ENCODE data around the gene UXS1. TPM values are rescaled to one million over a fixed set of nuclear protein-coding genes. Genes with fewer than 3 reads are reported as not detected.

UXS1 gene
- total and polyA plus RNA-seq, 2 donors from 2014 or later: 56.6 to 74.4 TPM

DNA sequence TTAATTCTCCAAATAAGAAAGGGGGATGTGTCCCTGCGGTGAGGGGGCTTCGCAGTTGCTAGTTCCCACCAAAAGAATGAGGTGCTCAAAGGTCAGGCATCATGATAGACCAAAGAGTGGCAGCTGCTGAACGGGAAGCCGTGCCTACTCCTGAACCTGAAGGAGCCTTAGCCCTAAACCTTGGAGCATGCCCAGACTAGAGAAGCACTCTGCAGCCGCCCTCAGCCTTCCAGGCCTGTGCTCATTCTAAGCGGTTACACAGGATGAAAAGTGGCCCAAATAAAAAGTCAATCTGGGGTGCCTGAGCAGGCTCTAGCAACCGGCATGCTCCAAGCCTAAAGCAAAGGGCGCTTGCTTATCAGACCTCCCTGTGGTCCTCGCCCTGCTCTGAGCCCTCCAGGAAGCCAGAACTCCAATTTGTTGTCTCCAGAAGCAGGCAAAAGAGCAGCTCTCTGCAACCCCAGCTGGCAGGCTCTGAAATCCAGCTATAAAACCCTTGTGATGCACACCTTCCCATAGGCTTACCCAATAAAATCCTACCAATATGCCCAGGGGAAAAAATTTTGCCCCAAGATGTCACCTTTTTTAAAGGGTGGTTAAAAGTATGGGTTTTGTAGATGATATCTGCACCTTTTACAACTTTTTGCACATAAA, 17.5 kb downstream of the UXS1 start:
- TF ChIP-seq, protein P1, sequence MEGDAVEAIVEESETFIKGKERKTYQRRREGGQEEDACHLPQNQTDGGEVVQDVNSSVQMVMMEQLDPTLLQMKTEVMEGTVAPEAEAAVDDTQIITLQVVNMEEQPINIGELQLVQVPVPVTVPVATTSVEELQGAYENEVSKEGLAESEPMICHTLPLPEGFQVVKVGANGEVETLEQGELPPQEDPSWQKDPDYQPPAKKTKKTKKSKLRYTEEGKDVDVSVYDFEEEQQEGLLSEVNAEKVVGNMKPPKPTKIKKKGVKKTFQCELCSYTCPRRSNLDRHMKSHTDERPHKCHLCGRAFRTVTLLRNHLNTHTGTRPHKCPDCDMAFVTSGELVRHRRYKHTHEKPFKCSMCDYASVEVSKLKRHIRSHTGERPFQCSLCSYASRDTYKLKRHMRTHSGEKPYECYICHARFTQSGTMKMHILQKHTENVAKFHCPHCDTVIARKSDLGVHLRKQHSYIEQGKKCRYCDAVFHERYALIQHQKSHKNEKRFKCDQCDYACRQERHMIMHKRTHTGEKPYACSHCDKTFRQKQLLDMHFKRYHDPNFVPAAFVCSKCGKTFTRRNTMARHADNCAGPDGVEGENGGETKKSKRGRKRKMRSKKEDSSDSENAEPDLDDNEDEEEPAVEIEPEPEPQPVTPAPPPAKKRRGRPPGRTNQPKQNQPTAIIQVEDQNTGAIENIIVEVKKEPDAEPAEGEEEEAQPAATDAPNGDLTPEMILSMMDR (IDR thresholded peaks at IDR 0.05; ENCODE audit: borderline replicate concordance, extremely low read depth, insufficient read depth): no peak
- Histone ChIP-seq H3K27me3 (ENCODE audit: control insufficient read depth, insufficient read depth, low read length) (no peaks in the 10 kb centered on the region), H3K27ac (ENCODE audit: low read depth in 2 of 2, low read length in 2 of 2) (peak overlapping the region in 1 of 2 donors; percentile 23), H3K9me3 (ENCODE audit: control insufficient read depth in 2 of 3, insufficient read depth in 1 of 3, low read length in 3 of 3) (no peaks in the 10 kb centered on the region), H3K4me3 (ENCODE audit: low read length in 3 of 3) (no peak overlapping the region), H3K4me1 (ENCODE audit: control insufficient read depth in 2 of 3, insufficient read depth in 2 of 3, low read depth in 1 of 3, low read length in 3 of 3) (peaks cover 0 to 14% (median 12%) of the 10 kb centered on the region in 3 donors), H3K36me3 (ENCODE audit: control insufficient read depth in 2 of 3, insufficient read depth in 3 of 3, low read length in 3 of 3) (no peaks in the 10 kb centered on the region), H3K9ac (ENCODE audit: low read length in 3 of 3) (no peak overlapping the region)
- FAIRE-seq: no peak
- no peak for DNase-seq
- intact Hi-C loops (cut with DNase I): no loop called here

DNA sequence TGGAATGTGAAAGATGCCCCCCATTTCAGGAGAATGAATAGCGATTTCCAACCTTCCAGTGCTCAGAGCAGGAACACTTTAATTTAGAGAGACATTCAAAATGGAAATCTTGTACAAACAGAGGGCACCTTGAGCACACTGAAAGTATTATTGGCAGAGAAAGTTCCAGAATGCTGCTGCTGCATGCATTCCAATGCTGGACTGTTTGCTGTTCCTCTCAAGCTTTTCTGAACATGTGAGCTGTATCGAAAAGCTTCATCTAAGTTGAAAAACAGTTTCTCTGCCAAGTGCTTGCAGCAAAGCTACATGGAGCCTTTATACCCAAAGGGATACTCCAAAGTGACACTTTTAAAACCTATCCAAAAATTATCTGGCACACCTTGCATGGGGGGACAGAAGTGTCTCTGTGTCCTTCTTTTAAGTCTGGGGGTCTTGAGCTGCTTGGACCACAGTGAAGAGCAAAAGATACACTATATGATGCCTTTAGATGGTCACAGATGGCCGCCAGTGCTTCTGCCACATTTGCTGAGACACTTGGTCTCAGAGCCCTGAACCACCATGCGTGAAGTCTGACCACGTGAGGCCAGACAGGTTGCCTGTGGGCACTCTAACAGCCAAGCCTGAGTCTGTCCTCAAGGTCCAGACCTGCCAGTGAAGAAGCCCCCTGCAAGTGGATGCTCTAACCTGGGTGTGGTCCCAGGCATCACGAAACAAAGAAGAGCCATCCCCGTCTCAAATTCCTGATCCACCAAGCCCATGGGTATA, 18.8 kb downstream of the UXS1 start:
- H3K9ac ChIP-seq (ENCODE audit: low read length in 3 of 3): no peak overlapping the region
- peak overlapping the region; percentile 7 to 61 for H3K27ac ChIP-seq (ENCODE audit: low read depth in 2 of 2, low read length in 2 of 2)
- no peaks in the 10 kb centered on the region for H3K9me3 ChIP-seq (ENCODE audit: control insufficient read depth in 2 of 3, insufficient read depth in 1 of 3, low read length in 3 of 3)
- H3K4me3 ChIP-seq (ENCODE audit: low read length in 3 of 3): no peak overlapping the region
- intact Hi-C loops (cut with DNase I): no loop called here
- H3K27me3 ChIP-seq (ENCODE audit: control insufficient read depth, insufficient read depth, low read length): no peaks in the 10 kb centered on the region
- DNase-seq (no peak), FAIRE-seq (no peak)
- no peaks in the 10 kb centered on the region for H3K36me3 ChIP-seq (ENCODE audit: control insufficient read depth in 2 of 3, insufficient read depth in 3 of 3, low read length in 3 of 3)
- TF ChIP-seq, protein P1 (IDR thresholded peaks at IDR 0.05; ENCODE audit: borderline replicate concordance, extremely low read depth, insufficient read depth): no peak
- H3K4me1 ChIP-seq (ENCODE audit: control insufficient read depth in 2 of 3, insufficient read depth in 2 of 3, low read depth in 1 of 3, low read length in 3 of 3): peaks cover 0 to 14% (median 12%) of the 10 kb centered on the region in 3 donors

DNA sequence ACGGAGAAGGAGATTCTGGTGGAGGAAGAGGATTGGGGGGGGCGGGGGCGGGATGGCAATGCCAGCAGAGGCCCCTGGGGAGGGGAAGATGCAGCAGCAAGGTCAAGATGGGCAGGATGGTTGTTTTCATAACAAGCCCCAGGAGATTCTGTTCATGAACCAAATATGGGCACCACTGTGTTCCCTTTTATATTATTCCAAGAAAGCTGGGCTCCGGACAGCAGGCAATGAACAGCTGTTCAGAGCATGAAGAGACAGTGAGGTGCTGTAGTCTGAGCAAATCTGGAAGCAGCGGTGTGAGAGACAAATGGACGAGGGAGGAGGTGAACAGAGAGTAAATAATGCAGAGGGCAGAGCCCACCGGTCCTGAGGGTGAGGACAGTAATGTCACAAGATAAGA, 20.0 kb downstream of the UXS1 start:
- no peaks in the 10 kb centered on the region for H3K27me3 ChIP-seq (ENCODE audit: control insufficient read depth, insufficient read depth, low read length)
- H3K4me1 ChIP-seq (ENCODE audit: control insufficient read depth in 2 of 3, insufficient read depth in 2 of 3, low read depth in 1 of 3, low read length in 3 of 3): peaks cover 0 to 14% (median 12%) of the 10 kb centered on the region in 3 donors
- H3K9ac ChIP-seq (ENCODE audit: low read length in 3 of 3): no peak overlapping the region
- TF ChIP-seq, protein P1 (IDR thresholded peaks at IDR 0.05; ENCODE audit: borderline replicate concordance, extremely low read depth, insufficient read depth): no peak
- no peaks in the 10 kb centered on the region for H3K36me3 ChIP-seq (ENCODE audit: control insufficient read depth in 2 of 3, insufficient read depth in 3 of 3, low read length in 3 of 3)
- no peak for FAIRE-seq
- intact Hi-C loops (cut with DNase I): no loop called here
- H3K9me3 ChIP-seq (ENCODE audit: control insufficient read depth in 2 of 3, insufficient read depth in 1 of 3, low read length in 3 of 3): no peaks in the 10 kb centered on the region
- DNase-seq: no peak
- H3K4me3 ChIP-seq (ENCODE audit: low read length in 3 of 3): no peak overlapping the region
- H3K27ac ChIP-seq (ENCODE audit: low read depth in 2 of 2, low read length in 2 of 2): peak overlapping the region; percentile 47 to 61
